GM12878 (cell line): ENCODE results near the gene DDX39B. TPM values are rescaled to one million over a fixed set of nuclear protein-coding genes. Genes with fewer than 3 reads are reported as not detected.
A peak's percentile ranks its signal among the peaks of the same experiment; 100 is the strongest.

Source experiments
- ATAC-seq: fragments of 200-7000 bp; cut with Tn5 transposase; 3 replicates; pipeline ENCODE4 v1.9.1; 2020; ENCODE audit warnings: mild to moderate bottlenecking, moderate library complexity
- BruUV-seq: library from RNA; stranded (reverse); fragments of 400-500 nt; replicated peaks from 2 replicates; lab custom pipeline; 2021; lab: Mats Ljungman, UMichigan
- CTCF ChIA-PET: fragments of 300-600 bp; sonication (Branson Sonifier 250); formaldehyde crosslinking; extraction: SDS; loops from one replicate; lab custom pipeline; 2021; ENCODE audit warnings: inconsistent platforms; lab: Yijun Ruan, JAX
- POLR2A ChIA-PET: fragments of 350-600 bp; formaldehyde crosslinking; extraction: SDS; loops from one replicate; lab custom pipeline; 2021; ENCODE audit warnings: inconsistent platforms; lab: Charles Lee
- RAD21 ChIA-PET: fragments of 300-600 bp; sonication (Branson Sonifier 250); formaldehyde crosslinking; loops from one replicate; lab custom pipeline; 2023; ENCODE audit warnings: antibody characterized with exemption; ENCODE audit not compliant: unreplicated experiment; lab: Charles Lee
- SMC1A ChIA-PET: fragments of 300-600 bp; sonication (Branson Sonifier 250); formaldehyde crosslinking; loops from one replicate; lab custom pipeline; 2023; ENCODE audit not compliant: unreplicated experiment, uncharacterized antibody; lab: Charles Lee
- DNase-seq: peaks from one replicate; pipeline ENCODE4 v3.0.0-alpha.2; 2011; ENCODE audit warnings: low read depth, low spot score
- FAIRE-seq: peaks from 3 replicates; lab custom pipeline; 2011; peaks lifted over from hg19 to GRCh38; lab: Jason Lieb, UNC
- H2AFZ ChIP-seq: 2 replicates; pipeline ENCODE4 v1.6.0; 2011; ENCODE audit warnings: low read depth, low read length, control low read depth; ENCODE audit not compliant: control insufficient read depth
- H3K27ac ChIP-seq: 2 replicates; pipeline ENCODE4 v1.5.1; 2011; ENCODE audit warnings: control low read depth; ENCODE audit not compliant: control insufficient read depth, insufficient read depth
- H3K27me3 ChIP-seq, 2 experiments: replicated peaks in 1 of 2; 2 replicates each; pipeline versions ENCODE4 v1.6.0 to v1.6.1; 2011; ENCODE audit warnings: low read length in 1 of 2; ENCODE audit not compliant: control insufficient read depth in 2 of 2, insufficient read depth in 2 of 2
- H3K36me3 ChIP-seq, 2 experiments: 2 replicates each; pipeline ENCODE4 v1.5.1; 2011; ENCODE audit warnings: low read length in 1 of 2; ENCODE audit not compliant: control insufficient read depth in 2 of 2, insufficient read depth in 2 of 2
- H3K4me1 ChIP-seq: 2 replicates; pipeline ENCODE4 v1.6.1; 2011; ENCODE audit warnings: mild to moderate bottlenecking, low read length, moderate library complexity, mixed read lengths; ENCODE audit not compliant: control insufficient read depth, insufficient read depth
- H3K4me2 ChIP-seq: 2 replicates; pipeline ENCODE4 v1.6.0; 2011; ENCODE audit warnings: control low read depth; ENCODE audit not compliant: control insufficient read depth, insufficient read depth
- H3K4me3 ChIP-seq: fragments of 200-600 bp; sonication (generic); 2 replicates; pipeline ENCODE4 v1.5.1; 2016
- H3K79me2 ChIP-seq: 2 replicates; pipeline ENCODE4 v1.6.0; 2011; ENCODE audit warnings: low read length; ENCODE audit not compliant: control insufficient read depth, insufficient read depth
- H3K9ac ChIP-seq: 2 replicates; pipeline ENCODE4 v1.8.0; 2011; ENCODE audit warnings: low read length, control low read depth, mixed read lengths; ENCODE audit not compliant: control insufficient read depth, insufficient read depth
- H3K9me3 ChIP-seq: replicated peaks from 3 replicates; pipeline ENCODE4 v1.5.1; 2011; ENCODE audit warnings: mild to moderate bottlenecking, low read length; ENCODE audit not compliant: control insufficient read depth, insufficient read depth
- H4K20me1 ChIP-seq: 2 replicates; pipeline ENCODE4 v1.6.0; 2011; ENCODE audit not compliant: control insufficient read depth, insufficient read depth
- ATF7 ChIP-seq: fragments of 450-650 bp; IDR thresholded peaks from 2 replicates; pipeline ENCODE4 v1.6.1; 2016; ENCODE audit warnings: low read depth, mild to moderate bottlenecking
- CBX3 ChIP-seq: fragments of 200-600 bp; sonication (generic); IDR thresholded peaks from 2 replicates; pipeline ENCODE4 v1.6.1; 2016; ENCODE audit warnings: low read depth, borderline replicate concordance
- DPF2 ChIP-seq: fragments of 450-650 bp; IDR thresholded peaks from 2 replicates; pipeline ENCODE4 v1.6.1; 2017; ENCODE audit warnings: mild to moderate bottlenecking
- ETV6 ChIP-seq, 2 experiments: fragments of 450-650 bp in 1 of 2; IDR thresholded peaks in 1 of 2; conservative IDR thresholded peaks in 1 of 2; 2 replicates each; pipeline ENCODE4 v1.6.1; 2014; ENCODE audit warnings: antibody characterized with exemption in 1 of 2, borderline replicate concordance in 1 of 2, low read depth in 1 of 2, mild to moderate bottlenecking in 1 of 2, moderate library complexity in 1 of 2
- FOS ChIP-seq: IDR thresholded peaks from 3 replicates; pipeline ENCODE4 v1.6.1; 2011; ENCODE audit warnings: borderline replicate concordance; ENCODE audit not compliant: insufficient read length; ENCODE audit errors: extremely low read depth
- IKZF2 ChIP-seq, 2 experiments: fragments of 450-650 bp; IDR thresholded peaks; 2 replicates each; pipeline ENCODE4 v1.6.1; 2017; ENCODE audit warnings: mild to moderate bottlenecking in 2 of 2, moderate library complexity in 2 of 2
- NR2F1 ChIP-seq: fragments of 450-650 bp; conservative IDR thresholded peaks from 2 replicates; pipeline ENCODE4 v1.6.1; 2017; ENCODE audit warnings: mild to moderate bottlenecking
- POLR2AphosphoS2 ChIP-seq: IDR thresholded peaks from 2 replicates; pipeline ENCODE4 v1.6.1; 2011; ENCODE audit warnings: low read depth, mild to moderate bottlenecking, low read length, improper control_type of control experiment, moderate library complexity
- RB1 ChIP-seq: fragments of 450-650 bp; formaldehyde crosslinking; IDR thresholded peaks from 2 replicates; pipeline ENCODE4 v1.6.1; 2017; ENCODE audit warnings: mild to moderate bottlenecking, borderline replicate concordance
- RCOR1 ChIP-seq: conservative IDR thresholded peaks from 2 replicates; pipeline ENCODE4 v1.6.1; 2012; ENCODE audit warnings: low read depth, low read length, improper control_type of control experiment
- RELA ChIP-seq: fragments of 450-650 bp; IDR thresholded peaks from 2 replicates; pipeline ENCODE4 v1.8.0; 2014; ENCODE audit warnings: borderline replicate concordance; ENCODE audit not compliant: partially characterized antibody
- TAF1 ChIP-seq: IDR thresholded peaks from 2 replicates; pipeline ENCODE4 v1.6.1; 2011; ENCODE audit warnings: mild to moderate bottlenecking, low read depth, low read length, borderline replicate concordance
- USF2 ChIP-seq: IDR thresholded peaks from 2 replicates; pipeline ENCODE4 v1.6.1; 2011; ENCODE audit warnings: low read depth, low read length, improper control_type of control experiment, borderline replicate concordance
- YY1 ChIP-seq: IDR thresholded peaks from 2 replicates; pipeline ENCODE4 v1.6.1; 2011; ENCODE audit warnings: low read depth, mild to moderate bottlenecking, low read length
- ZBTB11 ChIP-seq: fragments of 450-650 bp; formaldehyde crosslinking; IDR thresholded peaks from 2 replicates; pipeline ENCODE4 v1.5.0; 2022; ENCODE audit warnings: mild to moderate bottlenecking, missing genetic modification characterization
- ZNF207 ChIP-seq: fragments of 450-650 bp; IDR thresholded peaks from 2 replicates; pipeline ENCODE4 v1.6.1; 2014; ENCODE audit warnings: antibody characterized with exemption, mild to moderate bottlenecking, borderline replicate concordance
- WGBS: methylation state at CpG from one replicate; pipeline ENCODE4 v1.1.6; 2016; ENCODE audit warnings: low lambda C conversion rate; ENCODE audit not compliant: insufficient replicate concordance, insufficient coverage; ENCODE audit errors: missing lambda C conversion rate; 5-methylcytosine and 5-hydroxymethylcytosine counted together
- in situ Hi-C: fragments of 300-500 bp; cut with MboI; formaldehyde crosslinking; loops from 9 replicates; pipeline ENCODE4 v1.14.3; 2018; ENCODE audit warnings: mixed read lengths
- intact Hi-C: fragments of 100-400 bp; cut with micrococcal nuclease; formaldehyde crosslinking; loops from one replicate; pipeline ENCODE4 v1.14.2; 2022; ENCODE audit not compliant: unreplicated experiment
- polyA plus RNA-seq, 11 experiments: library from polyadenylated mRNA; depleted of rRNA in 4 of 11; unstranded in 6 of 11; stranded (reverse) in 5 of 11; fragments of >200 nt; fragmentation: Nextera tagmentation in 4 of 11; fragmentation: Illumina TruSeq in 1 of 11; extraction: Ambion mirVana in 4 of 11; extraction: Trizol in 1 of 11; gene quantifications; 1 replicate in 1 of 11; 2 replicates in 10 of 11; pipeline versions ENCODE4 v1.2.1 to v1.2.3, GENCODE V29; 2011 to 2016; ENCODE audit warnings: inconsistent platforms in 2 of 11, missing spikeins in 2 of 11, low read depth in 1 of 11
- total RNA-seq, 4 experiments: library from RNA; depleted of rRNA in 3 of 4; stranded (reverse); fragments of >200 nt in 3 of 4; fragmentation: Illumina TruSeq in 1 of 4; extraction: Trizol in 1 of 4; gene quantifications; 2 replicates each; pipeline versions ENCODE4 v1.2.1 to v1.2.3, GENCODE V29; 2013 to 2021

The DDX39B gene
- total and polyA plus RNA-seq, 10 of the 15 experiments (the other 5 are each of a cell fraction or from before 2014, with no cell fraction given), result 271 to 661 (median 330) TPM

- Histone ChIP-seq H3K4me2 (peak overlapping the region; percentile 95), H4K20me1 (no peaks in the 10 kb centered on the region), H3K27me3 (no peaks in the 10 kb centered on the region), H3K79me2 (peaks cover 75% of the 10 kb centered on the region), H3K9ac (peak overlapping the region; percentile 90), H3K4me1 (peaks cover 33% of the 10 kb centered on the region), H3K27ac (peak overlapping the region; percentile 91), H3K4me3 (peak overlapping the region; percentile 93), H2AFZ (peak overlapping the region; percentile 45; the same call in 1 of the 2 replicates), H3K36me3 (peaks cover 0 to 7% of the 10 kb centered on the region in 2 experiments; a peak in 2 of 4 replicates), H3K9me3 (no peaks in the 10 kb centered on the region)
- BruUV-seq, result no TSS peak
- no peak for DNase-seq
- POLR2A ChIA-PET, result interaction anchor here (0.6 to 17.1 kb wide), 8 partner anchors 8 to 283 kb away, joined by 3 to 282 read pairs (median 103); partner anchors contain the start of genes ATP6V1G2, LTA, NCR3 and NEU1
- ATAC-seq, result peak; percentile 4
- WGBS, result 37% methylated on average over 8 of the region's 8 CpGs
- in situ Hi-C loops, result no loop called here
- SMC1A ChIA-PET, result interaction anchor here (0.8 to 45.5 kb wide), 5 partner anchors 15 to 81 kb away, joined by 4 to 1989 read pairs (median 8); partner anchors contain the start of genes AIF1, ATP6V1G2, DDX39B and LTA
- FAIRE-seq, result no peak
- CTCF ChIA-PET, result interaction anchor here (0.9 to 31.0 kb wide), 8 partner anchors 13 to 250 kb away, joined by 3 to 2098 read pairs (median 4); partner anchors contain the start of genes AIF1, ATP6V1G2, DDX39B and LST1
- RAD21 ChIA-PET, result interaction anchor here (0.8 to 17.5 kb wide), 8 partner anchors 9 to 251 kb away, joined by 3 to 620 read pairs (median 5); partner anchors contain the start of genes ATP6V1G2, LTA, NCR3 and NFKBIL1
- intact Hi-C loops, result loop anchor here (1.0 to 2.0 kb wide), 3 partner anchors 19 to 29 kb away; no protein-coding TSS in a partner anchor
- TF ChIP-seq ETV6 (conservative IDR thresholded peaks at IDR 0.05 in 1 of 2, IDR thresholded peaks at IDR 0.05 in 1 of 2; ENCODE audit: borderline replicate concordance in 1 of 2, low read depth in 1 of 2) (no peak), ZNF207 (0 out of 2 replicates have a peak, but pooled peaks have one; percentile 26), ZBTB11 (no peak), RCOR1 (no peak), FOS (no peak), NR2F1 (peak; percentile 70; the same call in 1 of the 2 replicates), IKZF2 (IDR thresholded peaks at IDR 0.05) (peak; percentile 36 to 46; a peak in 3 of 4 replicates), USF2 (no peak), ATF7 (no peak), TAF1 (0 out of 2 replicates have a peak, but pooled peaks have one; percentile 8), RB1 (no peak), DPF2 (no peak), CBX3 (no peak), POLR2AphosphoS2 (peak; percentile 74; the same call in 1 of the 2 replicates), RELA (no peak), YY1 (peak; percentile 39; the same call in 1 of the 2 replicates)
Observed at GRCh38 chr6:31579546-31580437, 38.0 kb upstream of the DDX39B start.
